HTERT RPE-1 (cell line): ENCODE measurements around the gene NGEF.

Experiments used
- in situ Hi-C: fragments of 300-500 bp; cut with MboI; formaldehyde crosslinking; loops from 4 replicates; pipeline ENCODE4 v1.14.3; 2020; ENCODE audit warnings: low sequenced_read_pairs

NGEF gene

DNA sequence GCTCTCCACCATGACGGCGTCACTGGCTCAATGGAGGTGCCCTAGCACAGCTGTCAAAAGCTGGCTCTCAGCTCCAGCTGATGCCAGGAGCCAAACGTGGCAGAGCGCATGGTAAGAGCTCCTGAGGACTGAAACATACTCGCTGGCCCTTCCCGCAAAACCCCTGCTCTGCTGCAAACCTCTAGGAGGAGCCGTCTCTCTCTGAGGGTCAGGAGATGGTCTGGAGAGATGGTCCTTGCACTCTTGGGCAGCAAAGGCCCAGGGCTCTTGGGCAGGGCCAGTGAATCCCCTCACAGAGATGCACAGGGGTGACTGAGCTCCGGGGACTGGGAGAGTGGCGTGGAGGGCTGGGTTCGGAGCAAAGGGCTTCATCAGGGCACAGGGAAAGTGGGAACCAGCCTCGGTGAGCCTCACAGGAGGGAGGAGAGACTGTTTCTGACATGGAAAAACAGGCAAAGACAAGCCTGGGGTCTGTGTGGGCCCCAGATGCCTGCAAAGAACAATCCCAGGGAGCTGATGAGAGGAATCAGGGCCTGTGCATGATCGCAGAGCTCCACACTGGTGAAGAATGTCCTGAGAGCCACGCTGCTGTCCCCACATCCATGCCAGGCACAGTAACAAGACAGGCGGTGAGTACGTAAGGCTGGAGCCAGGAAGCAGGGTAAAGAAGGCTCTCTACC, 125.7 kb downstream of the NGEF start:
- in situ Hi-C loops, result no loop called here

- in situ Hi-C loops, result no loop called here
These were observed 126.4 kb downstream of the NGEF start for GRCh38 chr2:232886632-232887031.

DNA sequence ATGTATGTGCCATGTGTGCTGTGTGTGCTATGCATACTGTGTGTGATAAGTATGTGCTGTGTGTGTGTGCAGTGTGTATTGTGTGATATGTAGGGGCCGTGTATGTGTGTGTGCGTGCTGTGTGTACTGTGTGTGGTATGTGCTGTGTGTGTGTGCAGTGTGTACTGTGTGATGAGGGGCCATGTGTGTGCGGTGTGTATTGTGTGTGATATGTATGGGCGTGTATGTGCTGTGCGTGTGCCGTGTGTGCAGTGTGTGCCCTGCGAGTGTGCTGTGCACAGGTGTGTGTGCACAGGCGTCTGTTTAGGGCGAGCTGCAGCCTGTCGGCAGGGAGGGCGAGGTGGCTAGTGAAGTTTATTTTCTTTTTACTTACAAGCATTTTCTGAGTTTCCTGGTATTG, 126.9 kb downstream of the NGEF start:
- in situ Hi-C loops, result no loop called here

GRCh38 chr2:232885264-232885961, 127.6 kb downstream of the NGEF start:
- in situ Hi-C loops, result no loop called here

- in situ Hi-C loops, result no loop called here
These were observed 128.3 kb downstream of the NGEF start for GRCh38 chr2:232884549-232885263.

- in situ Hi-C loops, result no loop called here
These were observed 129.0 kb downstream of the NGEF start for GRCh38 chr2:232884001-232884421.

GRCh38 chr2:232883116-232883721, 129.8 kb downstream of the NGEF start:
- in situ Hi-C loops, result no loop called here

- in situ Hi-C loops, result no loop called here
These were observed 130.4 kb downstream of the NGEF start for GRCh38 chr2:232882505-232883115.

GRCh38 chr2:232882085-232882484, 131.0 kb downstream of the NGEF start:
- in situ Hi-C loops, result no loop called here

GRCh38 chr2:232880764-232881351, 132.2 kb downstream of the NGEF start:
- in situ Hi-C loops, result no loop called here

DNA sequence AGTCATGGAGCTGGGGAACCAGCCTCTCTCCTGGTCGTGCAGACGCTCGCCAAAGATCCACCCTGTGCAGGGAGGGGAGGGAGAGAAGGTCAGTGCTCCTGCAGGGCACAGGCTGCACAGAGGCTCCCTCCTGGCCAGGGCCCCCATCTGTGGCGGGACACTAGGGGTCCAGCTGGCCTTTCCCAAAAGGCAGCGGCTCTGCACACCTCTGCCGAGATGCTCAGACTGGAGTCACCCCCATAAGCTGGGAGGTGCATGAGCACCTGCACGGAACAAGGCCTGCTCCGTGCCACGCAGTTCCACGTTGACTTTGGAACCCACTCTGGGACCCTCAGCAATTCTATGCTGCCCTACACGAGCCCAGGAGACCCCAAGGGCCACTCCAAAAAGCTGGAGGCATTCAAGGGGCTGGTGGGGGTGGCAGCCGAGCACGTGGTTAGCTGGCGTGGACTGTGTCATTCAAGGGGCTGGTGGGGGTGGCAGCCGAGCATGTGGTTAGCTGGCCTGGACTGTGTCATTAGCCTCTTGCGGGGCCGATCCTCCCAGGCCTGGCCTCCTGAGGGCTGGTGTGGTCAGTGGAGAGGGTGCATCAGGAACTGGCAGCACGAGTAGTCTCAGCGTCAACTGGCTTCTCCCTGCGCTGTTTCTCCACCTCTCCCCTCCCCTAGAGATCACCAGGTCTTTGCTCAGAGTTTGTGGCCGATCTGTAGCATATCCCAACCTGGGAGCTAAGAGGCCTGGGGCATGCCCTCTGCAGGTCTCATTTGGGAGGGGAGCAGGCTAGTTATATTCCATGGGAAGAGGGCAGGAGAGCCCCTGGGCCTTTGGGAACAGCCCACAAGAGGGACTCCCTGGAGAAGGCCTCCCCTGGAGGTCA, 133.2 kb downstream of the NGEF start:
- in situ Hi-C loops, result no loop called here

- in situ Hi-C loops, result no loop called here
These were observed 134.0 kb downstream of the NGEF start for GRCh38 chr2:232878855-232879617.

GRCh38 chr2:232877940-232878511, 135.0 kb downstream of the NGEF start:
- in situ Hi-C loops, result no loop called here

DNA sequence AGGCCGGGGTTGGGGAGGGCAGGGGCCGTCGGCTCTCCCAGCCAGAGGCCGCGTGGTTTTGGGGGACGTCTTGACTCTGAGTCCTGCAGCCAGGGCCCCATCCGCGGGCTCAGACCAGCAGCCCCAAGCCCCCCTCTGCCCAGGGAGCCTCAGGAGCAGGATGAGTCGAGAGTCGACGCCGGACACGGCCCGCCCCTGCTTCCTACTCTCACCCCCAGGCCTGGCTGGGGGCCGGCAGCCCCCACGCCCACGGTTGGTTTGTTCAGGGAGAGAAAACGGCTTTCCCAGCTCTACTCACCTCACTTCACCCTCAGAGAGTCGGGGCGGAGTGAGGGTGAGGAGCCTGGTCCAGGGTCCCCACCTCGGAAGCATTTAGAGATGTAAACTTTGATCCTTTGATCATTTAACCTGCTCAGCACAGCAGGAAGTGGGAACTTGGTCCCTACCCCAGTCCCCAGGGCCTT, 136.0 kb downstream of the NGEF start:
- in situ Hi-C loops, result no loop called here

- in situ Hi-C loops, result no loop called here
These were observed 136.7 kb downstream of the NGEF start for GRCh38 chr2:232876161-232876977.

GRCh38 chr2:232875256-232876121, 137.6 kb downstream of the NGEF start:
- in situ Hi-C loops, result no loop called here
